K562 (cell line): ENCODE data around the gene PCNX2. TPM values are rescaled to one million over a fixed set of nuclear protein-coding genes. Genes with fewer than 3 reads are reported as not detected.

ENCODE experiments used
- ATAC-seq: fragments of 200-7000 bp; cut with Tn5 transposase; 3 replicates; pipeline ENCODE4 v1.9.1; 2020; ENCODE audit warnings: moderate library complexity
- BruUV-seq: library from RNA; stranded (reverse); fragments of 400-500 nt; replicated peaks from 2 replicates; lab custom pipeline; 2021; lab: Mats Ljungman, UMichigan
- CTCF ChIA-PET: fragments of 300-600 bp; formaldehyde crosslinking; extraction: SDS; loops from one replicate; lab custom pipeline; 2021; ENCODE audit warnings: low intra/inter-chr PET ratio; lab: Yijun Ruan, JAX
- POLR2A ChIA-PET: fragments of 300-600, 350-650 bp; sonication (Branson Sonifier 250); formaldehyde crosslinking; extraction: SDS; loops from one replicate; lab custom pipeline; 2021; ENCODE audit warnings: antibody characterized with exemption, inconsistent platforms; lab: Yijun Ruan, JAX
- DNase-seq, 4 experiments: peaks; one replicate each; pipeline versions ENCODE4 v3.0.0 to v3.0.0-alpha.2; 2011 to 2018; ENCODE audit warnings: low spot score in 3 of 4, mixed read lengths in 3 of 4; ENCODE audit errors: extremely low read depth in 1 of 4
- FAIRE-seq: peaks from 2 replicates; lab custom pipeline; 2011; peaks lifted over from hg19 to GRCh38; lab: Jason Lieb, UNC
- H2AFZ ChIP-seq: 2 replicates; pipeline ENCODE4 v1.6.0; 2011; ENCODE audit warnings: low read depth, low read length, control low read depth, inconsistent platforms
- H3K27ac ChIP-seq: fragments of 200-600 bp; 3 replicates; pipeline ENCODE4 v1.8.0; 2011; ENCODE audit warnings: low read depth, mild to moderate bottlenecking, control low read depth, inconsistent platforms, low read length, moderate library complexity, mixed read lengths; ENCODE audit errors: extremely low read depth
- H3K27me3 ChIP-seq, 2 experiments: fragments of 300-600 bp in 1 of 2; 2 replicates in 1 of 2; 3 replicates in 1 of 2; pipeline versions ENCODE4 v1.6.0 to v1.8.0; 2011; ENCODE audit warnings: inconsistent platforms in 2 of 2, low read length in 2 of 2, mild to moderate bottlenecking in 1 of 2, mixed read lengths in 1 of 2, moderate library complexity in 1 of 2; ENCODE audit not compliant: control insufficient read depth in 2 of 2, insufficient read depth in 2 of 2
- H3K36me3 ChIP-seq: fragments of 300-600 bp; 3 replicates; pipeline ENCODE4 v1.8.0; 2011; ENCODE audit warnings: mild to moderate bottlenecking, low read length, inconsistent platforms; ENCODE audit not compliant: control insufficient read depth, insufficient read depth
- H3K4me1 ChIP-seq, 2 experiments: fragments of 200-600 bp in 1 of 2; replicated peaks in 1 of 2; 2 replicates in 1 of 2; 3 replicates in 1 of 2; pipeline versions ENCODE4 v1.5.1 to v1.8.0; 2011; ENCODE audit warnings: inconsistent platforms in 2 of 2, low read length in 2 of 2, mild to moderate bottlenecking in 1 of 2, mixed read lengths in 1 of 2, moderate library complexity in 1 of 2; ENCODE audit not compliant: control insufficient read depth in 2 of 2, insufficient read depth in 2 of 2
- H3K4me2 ChIP-seq: 2 replicates; pipeline ENCODE4 v1.6.1; 2011; ENCODE audit warnings: low read length, control low read depth, inconsistent platforms, mixed read lengths; ENCODE audit not compliant: insufficient read depth
- H3K4me3 ChIP-seq: fragments of 200-600 bp; sonication (generic), shearing (Covaris generic); 2 replicates; pipeline ENCODE4 v1.5.1; 2016; ENCODE audit warnings: control low read depth, inconsistent platforms
- H3K79me2 ChIP-seq: fragments of 200-600 bp; 3 replicates; pipeline ENCODE4 v1.8.0; 2011; ENCODE audit warnings: low read length, inconsistent platforms; ENCODE audit not compliant: control insufficient read depth, insufficient read depth
- H3K9ac ChIP-seq, 2 experiments: 2 replicates each; pipeline versions ENCODE4 v1.6.0 to v1.6.1; 2011; ENCODE audit warnings: low read depth in 2 of 2, low read length in 2 of 2, control low read depth in 1 of 2, inconsistent platforms in 1 of 2, mild to moderate bottlenecking in 1 of 2, mixed read lengths in 1 of 2; ENCODE audit not compliant: insufficient read depth in 1 of 2
- H3K9me1 ChIP-seq: one replicate; pipeline ENCODE4 v1.6.0; 2011; ENCODE audit warnings: inconsistent platforms, mild to moderate bottlenecking, low read length, moderate library complexity; ENCODE audit not compliant: control insufficient read depth, insufficient read depth
- H3K9me3 ChIP-seq: replicated peaks from 2 replicates; pipeline ENCODE4 v1.5.1; 2011; ENCODE audit warnings: low read depth, low read length, inconsistent platforms; ENCODE audit not compliant: control insufficient read depth, insufficient read depth
- H4K20me1 ChIP-seq: replicated peaks from 2 replicates; pipeline ENCODE4 v1.6.1; 2011; ENCODE audit warnings: low read length, inconsistent platforms, mixed read lengths; ENCODE audit not compliant: control insufficient read depth, insufficient read depth
- ADNP ChIP-seq: fragments of 200-800 bp; sonication (Bioruptor generic); IDR thresholded peaks from 2 replicates; pipeline ENCODE4 v1.6.1; 2016; ENCODE audit warnings: missing genetic modification characterization, missing compliant biosample characterization
- BCOR ChIP-seq: fragments of 450-650 bp; IDR thresholded peaks from 2 replicates; pipeline ENCODE4 v1.6.1; 2016
- BRD9 ChIP-seq: fragments of 450-650 bp; IDR thresholded peaks from 2 replicates; pipeline ENCODE4 v1.6.1; 2018; ENCODE audit warnings: low read depth; ENCODE audit not compliant: partially characterized antibody
- CHD4 ChIP-seq: fragments of 200-600 bp; sonication (generic); IDR thresholded peaks from 3 replicates; pipeline ENCODE4 v1.6.1; 2012; ENCODE audit warnings: low read depth, mild to moderate bottlenecking, mixed read lengths, low read length, inconsistent platforms; ENCODE audit not compliant: insufficient read depth, insufficient replicate concordance, poor library complexity, severe bottlenecking
- KDM1A ChIP-seq, 2 experiments: fragments of 450-650 bp; IDR thresholded peaks; 2 replicates each; pipeline ENCODE4 v1.6.1; 2016; ENCODE audit warnings: mild to moderate bottlenecking in 2 of 2
- NR2C2 ChIP-seq, 2 experiments: fragments of 200-800 bp in 1 of 2; sonication (Bioruptor generic) in 1 of 2; sonication (generic) in 1 of 2; formaldehyde crosslinking in 1 of 2; IDR thresholded peaks; 2 replicates each; pipeline versions ENCODE4 v1.6.1 to v1.8.0; 2016 to 2022; ENCODE audit warnings: mild to moderate bottlenecking in 1 of 2, missing compliant biosample characterization in 1 of 2, missing genetic modification characterization in 1 of 2, missing genetic modification reagents in 1 of 2
- RBM25 ChIP-seq: fragments of 200-400 bp; formaldehyde crosslinking; IDR thresholded peaks from 2 replicates; pipeline ENCODE4 v1.6.1; 2018; ENCODE audit warnings: low read length, low read depth, moderate library complexity; ENCODE audit not compliant: severe bottlenecking
- SPI1 ChIP-seq: IDR thresholded peaks from 2 replicates; pipeline ENCODE4 v1.6.1; 2011; ENCODE audit warnings: low read depth, low read length, control low read depth, borderline replicate concordance
- in situ Hi-C: fragments of 300-500 bp; cut with MboI; formaldehyde crosslinking; loops from 4 replicates; pipeline ENCODE4 v1.15.0; 2018; ENCODE audit warnings: inconsistent platforms, mixed read lengths
- intact Hi-C: fragments of 100-400 bp; cut with micrococcal nuclease; formaldehyde crosslinking; loops from 2 replicates; pipeline ENCODE4 v1.14.2; 2022
- polyA plus RNA-seq, 8 experiments: library from polyadenylated mRNA; depleted of rRNA in 4 of 8; stranded (reverse) in 5 of 8; unstranded in 3 of 8; fragments of >200 nt; fragmentation: Nextera tagmentation in 2 of 8; fragmentation: Illumina TruSeq in 1 of 8; extraction: Ambion mirVana in 2 of 8; extraction: Trizol in 1 of 8; gene quantifications; 2 replicates each; pipeline versions ENCODE4 v1.2.1 to v1.2.3, GENCODE V29; 2011 to 2014; ENCODE audit warnings: inconsistent platforms in 1 of 8, missing spikeins in 1 of 8
- total RNA-seq, 7 experiments: library from RNA; depleted of rRNA in 6 of 7; stranded (reverse); fragments of >200 nt in 6 of 7; fragmentation: Illumina TruSeq in 2 of 7; extraction: Trizol in 2 of 7; gene quantifications; 2 replicates each; pipeline versions ENCODE4 v1.2.1 to v1.2.3, GENCODE V29; 2011 to 2021; ENCODE audit warnings: low replicate concordance in 1 of 7
- TF ChIP-seq, protein P1 (sequence below), 2 experiments: IDR thresholded peaks in 1 of 2; conservative IDR thresholded peaks in 1 of 2; 2 replicates each; pipeline ENCODE4 v1.6.1; 2016; ENCODE audit warnings: low read depth in 2 of 2, mild to moderate bottlenecking in 1 of 2, missing compliant biosample characterization in 1 of 2, missing genetic modification characterization in 1 of 2, moderate library complexity in 1 of 2

Gene PCNX2
- total and polyA plus RNA-seq, 9 of the 15 experiments (the other 6 are each of a cell fraction or from before 2014, with no cell fraction given), result 0.07 to 0.33 TPM; not detected in 7

GRCh38 chr1:233326811-233327650 lies 31.5 kb upstream of the PCNX2 start (continued):
- TF ChIP-seq, protein P1, sequence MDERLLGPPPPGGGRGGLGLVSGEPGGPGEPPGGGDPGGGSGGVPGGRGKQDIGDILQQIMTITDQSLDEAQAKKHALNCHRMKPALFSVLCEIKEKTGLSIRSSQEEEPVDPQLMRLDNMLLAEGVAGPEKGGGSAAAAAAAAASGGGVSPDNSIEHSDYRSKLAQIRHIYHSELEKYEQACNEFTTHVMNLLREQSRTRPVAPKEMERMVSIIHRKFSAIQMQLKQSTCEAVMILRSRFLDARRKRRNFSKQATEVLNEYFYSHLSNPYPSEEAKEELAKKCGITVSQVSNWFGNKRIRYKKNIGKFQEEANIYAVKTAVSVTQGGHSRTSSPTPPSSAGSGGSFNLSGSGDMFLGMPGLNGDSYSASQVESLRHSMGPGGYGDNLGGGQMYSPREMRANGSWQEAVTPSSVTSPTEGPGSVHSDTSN (CRISPR knock-in tag; IDR thresholded peaks at IDR 0.05; ENCODE audit: low read depth), result no peak
- TF ChIP-seq, protein P1 (tag; conservative IDR thresholded peaks at IDR 0.05; ENCODE audit: low read depth), result 0 out of 2 replicates have a peak, but pooled peaks have one; percentile 28
- TF ChIP-seq NR2C2 (CRISPR knock-in tag; IDR thresholded peaks at IDR 0.05), result no peak
- TF ChIP-seq NR2C2 (tag; IDR thresholded peaks at IDR 0.05), result peak; percentile 48; the same call in 1 of the 2 replicates
- TF ChIP-seq SPI1, result peak; percentile 92

GRCh38 chr1:233326319-233326718 lies 30.8 kb upstream of the PCNX2 start:
- no peak overlapping the region for H3K4me3 ChIP-seq

More at GRCh38 chr1:233326319-233326718, 30.8 kb upstream of the PCNX2 start:
- Histone ChIP-seq H3K9me3 (no peaks in the 10 kb centered on the region), H3K27ac (no peak overlapping the region), H2AFZ (no peak overlapping the region), H3K4me2 (no peak overlapping the region), H4K20me1 (no peaks in the 10 kb centered on the region), H3K4me1 (peaks cover 0 to 18% of the 10 kb centered on the region in 2 experiments; a peak in 4 of 5 replicates), H3K9ac (no peak overlapping the region), H3K79me2 (no peaks in the 10 kb centered on the region), H3K27me3 (peaks cover 0 to 6% of the 10 kb centered on the region in 2 experiments; a peak in 1 of 5 replicates), H3K9me1 (no peaks in the 10 kb centered on the region), H3K36me3 (no peaks in the 10 kb centered on the region)
- BruUV-seq, result no TSS peak
- DNase-seq, result no peak
- no peak for ATAC-seq
- POLR2A ChIA-PET, result no interaction called here
- in situ Hi-C loops, result no loop called here
- FAIRE-seq, result peak; percentile 11
- intact Hi-C loops, result no loop called here
- TF ChIP-seq, protein P1 (CRISPR knock-in tag; IDR thresholded peaks at IDR 0.05; ENCODE audit: low read depth), result no peak
- TF ChIP-seq, protein P1 (tag; conservative IDR thresholded peaks at IDR 0.05; ENCODE audit: low read depth), result no peak
- TF ChIP-seq KDM1A (IDR thresholded peaks at IDR 0.05) (peak; percentile 44 to 60; a peak in 3 of 4 replicates), RBM25 (peak; percentile 98), ADNP (tag) (peak; percentile 77), CHD4 (peak; percentile 90), BRD9 (no peak), BCOR (peak; percentile 57; the same call in 1 of the 2 replicates)
- CTCF ChIA-PET, result no interaction called here
